Stimulated activated CD4-positive, alpha-beta T cell treated with anti-CD3 and anti-CD28 coated beads, Interleukin-12 subunit alpha, Interleukin-12 subunit beta, amount 100 ng/mL, for 4 hours (primary cell): ENCODE results near the gene DUSP2.
"Not testable (repeated sequence)": the region's sequence is repeated elsewhere in the genome, so short reads cannot be mapped to it uniquely, and the experiment has no call there.

Source experiments
- DNase-seq: peaks from one replicate; pipeline ENCODE4 v3.0.0-alpha.2; 2020

DUSP2 gene

GRCh38 chr2:96146881-96147592, 1.8 kb upstream of the DUSP2 start:
- DNase-seq, result no peak

DNA sequence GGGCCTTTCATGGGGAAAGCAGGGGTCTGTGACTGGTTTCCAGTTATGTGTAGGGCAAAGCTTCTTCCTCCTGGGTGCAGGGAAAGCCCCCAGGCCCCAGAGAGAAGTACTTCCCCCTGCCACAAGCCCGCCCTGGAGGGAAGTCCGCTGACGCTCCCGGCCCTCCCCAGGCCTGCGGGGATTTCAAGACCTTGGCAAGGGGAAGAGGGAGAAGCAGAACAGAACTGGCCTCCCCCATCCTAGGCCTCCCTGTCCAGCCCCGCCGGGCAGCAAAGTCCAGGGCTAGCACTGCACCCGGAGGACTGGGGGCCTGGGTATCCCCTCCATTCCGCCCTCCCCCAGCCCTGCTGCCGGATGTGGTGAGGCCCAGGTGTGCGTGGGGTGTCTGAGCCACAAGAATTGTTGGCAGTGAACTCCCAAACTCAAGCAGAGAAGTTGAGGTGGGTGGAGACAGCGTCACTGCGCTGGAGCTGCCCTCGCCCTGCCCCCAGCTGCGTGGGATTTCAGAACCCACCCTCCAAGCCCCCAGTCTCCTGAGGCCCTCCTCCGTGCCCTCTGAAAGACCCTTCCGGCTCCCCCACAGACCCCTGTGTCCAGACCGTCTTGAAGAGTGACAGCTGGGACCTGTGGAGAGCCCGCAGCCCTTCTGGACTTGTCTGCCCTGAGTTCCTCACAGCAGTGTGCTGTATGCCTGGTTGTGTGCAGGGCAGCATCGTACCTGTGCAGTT, 1.1 kb upstream of the DUSP2 start:
- peak; percentile 80 for DNase-seq

DNA sequence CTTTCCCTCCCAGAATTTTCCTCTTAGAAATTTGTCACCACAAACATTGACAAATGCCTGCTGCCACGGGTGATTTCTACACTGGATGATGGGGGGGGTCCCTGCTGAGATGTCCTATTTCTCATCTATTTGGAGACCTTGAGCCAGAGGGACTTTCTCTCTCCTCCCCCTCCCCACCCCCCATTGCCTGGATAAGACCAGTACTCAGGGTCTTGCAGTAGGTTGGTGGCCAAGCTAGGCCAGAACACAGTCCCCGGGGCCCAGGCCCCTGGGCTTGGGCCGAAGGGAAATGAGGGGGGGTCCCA, 560 bp upstream of the DUSP2 start:
- no peak for DNase-seq

DNA sequence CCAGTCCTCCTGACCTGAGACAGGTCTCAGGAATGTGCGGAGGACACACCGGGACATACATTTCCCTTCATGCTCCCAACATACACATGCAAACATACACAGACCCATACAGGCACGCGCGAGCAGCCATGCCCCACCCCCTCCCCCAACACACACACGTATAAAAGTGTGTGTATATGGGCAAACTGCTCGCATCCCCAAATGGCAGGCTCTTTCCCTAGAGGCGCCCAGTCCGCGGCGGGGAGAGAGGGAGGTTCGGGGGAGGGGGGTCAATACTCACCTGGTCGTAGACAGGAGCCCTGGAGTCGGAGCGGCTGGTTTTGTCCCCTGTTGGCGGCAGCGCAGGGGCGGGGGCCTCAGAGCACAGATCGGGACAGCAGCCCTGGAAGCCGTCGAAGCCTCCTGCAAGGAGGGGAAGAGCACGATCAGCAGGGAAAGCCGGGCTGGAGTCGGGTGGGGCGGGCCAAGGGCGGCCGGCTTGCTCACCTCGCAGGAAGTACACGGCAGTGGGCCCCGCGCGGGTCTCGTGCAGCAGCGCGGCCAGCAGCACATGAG, 682 bp downstream of the DUSP2 start:
- DNase-seq, result peak; percentile 65

GRCh38 chr2:96143848-96144480, 1.3 kb downstream of the DUSP2 start:
- DNase-seq, result peak; percentile 51

GRCh38 chr2:96143231-96143847, 1.9 kb downstream of the DUSP2 start:
- no peak for DNase-seq

- DNase-seq, result peak; percentile 78
These were observed 2.8 kb downstream of the DUSP2 start for GRCh38 chr2:96142217-96143113.

GRCh38 chr2:96141624-96141967, 3.6 kb downstream of the DUSP2 start:
- not testable (repeated sequence) for DNase-seq

DNA sequence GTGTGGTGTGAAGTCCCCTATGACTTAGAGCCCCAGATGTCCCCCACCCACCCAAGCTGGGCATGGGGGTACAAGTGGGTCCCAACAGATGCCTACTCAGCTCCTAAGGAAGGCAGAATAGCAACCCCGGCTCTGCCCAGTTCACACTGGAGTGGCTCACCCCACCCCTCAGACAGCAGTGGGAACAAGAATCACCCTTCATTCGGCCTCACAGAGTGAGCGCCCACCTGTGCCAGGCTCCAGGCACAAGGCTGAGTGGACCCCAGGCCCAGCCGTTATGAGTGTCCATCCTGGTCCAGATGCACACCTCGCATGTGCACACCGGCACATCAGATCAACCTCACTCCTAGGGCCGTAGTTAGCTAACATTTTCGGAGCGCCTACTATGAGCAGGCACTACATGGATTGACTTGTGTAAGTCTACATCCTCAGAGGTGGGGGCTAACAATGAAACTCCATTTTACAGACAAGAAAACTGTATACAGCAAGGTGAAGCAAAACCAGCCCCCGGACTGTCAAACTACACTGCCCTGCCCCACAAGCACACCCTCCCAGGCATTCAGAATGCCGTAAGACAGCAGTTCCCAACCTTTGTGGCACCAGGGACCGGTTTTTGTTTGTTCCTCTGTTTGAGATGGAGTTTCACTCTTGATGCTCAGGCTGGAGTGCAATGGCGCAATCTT, 4.2 kb downstream of the DUSP2 start:
- DNase-seq, result no peak

DNA sequence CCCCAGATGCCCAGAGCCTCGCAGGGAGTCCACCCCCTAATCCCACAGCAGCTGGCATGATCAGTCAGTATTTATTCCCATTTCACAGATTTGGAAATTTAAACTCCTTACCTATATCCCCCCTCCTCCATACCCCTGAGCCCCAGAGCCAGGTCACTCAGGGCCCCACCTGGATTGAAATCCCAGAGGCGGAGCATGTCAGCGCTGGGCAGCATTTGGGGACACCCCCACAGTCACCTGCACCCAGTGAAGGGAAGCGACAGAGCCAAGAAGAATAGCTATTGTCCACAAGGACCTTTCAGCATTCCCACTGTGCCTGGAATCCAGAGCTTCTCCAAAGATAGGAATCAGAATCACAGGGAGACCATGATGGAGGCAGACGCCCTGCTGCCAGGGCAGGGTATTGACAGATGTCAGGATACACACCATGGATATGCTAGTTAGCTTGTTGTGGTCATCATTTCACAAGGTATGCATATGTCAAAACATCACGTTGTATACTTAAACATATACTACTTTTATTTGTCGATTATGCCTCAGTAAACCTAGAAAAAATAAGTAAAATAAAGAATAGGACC, 6.0 kb downstream of the DUSP2 start:
- DNase-seq, result no peak

- peak; percentile 59 for DNase-seq
These were observed 6.8 kb downstream of the DUSP2 start, which contains the start of gene ASTL for GRCh38 chr2:96138179-96139145. TSS of gene ASTL (minus strand) at chr2:96138502. CDS start at chr2:96138436, 66 bp downstream.

DNA sequence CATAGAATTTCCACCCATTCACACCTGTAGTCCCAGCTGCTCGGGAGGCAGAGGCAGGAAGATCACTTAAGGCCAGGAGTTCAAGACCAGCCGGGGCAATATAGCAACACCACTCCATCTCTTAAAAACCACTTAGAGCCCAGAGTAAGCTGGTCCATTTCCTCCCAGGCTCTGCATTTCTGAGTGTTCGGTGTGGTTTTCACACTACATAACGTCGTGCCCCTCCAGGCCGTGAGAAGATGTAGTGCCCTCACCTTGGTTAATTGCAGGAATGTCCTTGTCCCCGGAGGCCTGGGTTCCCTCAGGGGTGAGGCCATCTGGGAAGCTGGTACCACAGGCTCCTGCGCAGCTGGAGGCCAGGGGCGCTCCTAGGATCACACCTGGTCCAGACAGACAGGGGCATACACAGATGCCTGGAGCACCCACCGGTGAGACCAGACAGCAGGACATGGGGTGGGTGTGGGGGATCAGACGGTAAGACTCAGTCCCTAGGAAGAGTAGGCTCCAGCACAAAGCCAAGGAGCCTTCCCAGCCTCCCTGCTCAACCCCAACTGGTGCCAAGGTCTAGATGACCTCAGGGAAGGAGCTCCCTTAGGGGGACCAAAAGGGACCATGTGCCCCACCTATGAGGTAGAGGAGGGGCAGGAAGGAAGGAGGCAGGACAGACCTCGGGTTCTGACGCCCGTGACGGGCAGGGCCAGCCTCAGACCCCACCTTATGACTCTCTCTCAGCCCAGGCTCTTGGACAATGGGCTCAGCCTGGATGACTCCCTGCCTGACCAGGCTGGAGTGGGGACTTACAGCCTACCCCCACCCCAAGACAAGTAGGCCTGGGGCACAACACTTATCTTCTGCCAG, 7.7 kb downstream of the DUSP2 start:
- no peak for DNase-seq

GRCh38 chr2:96136129-96136720, 9.0 kb downstream of the DUSP2 start:
- no peak for DNase-seq

DNA sequence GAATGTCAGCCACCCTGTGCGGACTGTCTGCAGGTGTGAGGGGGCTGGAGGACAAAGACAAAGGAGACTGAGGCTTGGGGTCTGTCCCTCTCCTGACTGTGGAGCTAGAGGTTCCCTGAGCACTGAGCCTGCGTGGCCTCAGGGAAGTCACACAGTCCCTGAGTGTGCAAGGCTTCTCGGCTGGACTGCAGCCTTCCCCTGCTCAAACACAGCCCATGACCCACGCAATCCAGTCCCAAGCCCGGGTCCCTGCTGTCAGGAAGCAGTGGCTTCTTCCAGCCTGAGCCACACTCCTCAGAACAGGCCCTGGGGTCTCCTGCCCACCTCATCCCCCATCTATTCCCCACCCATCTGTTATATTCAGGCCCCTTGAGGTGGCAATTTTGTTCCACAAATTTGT, 9.6 kb downstream of the DUSP2 start:
- DNase-seq, result no peak

- DNase-seq, result no peak
These were observed 10.1 kb downstream of the DUSP2 start for GRCh38 chr2:96135171-96135570.

DNA sequence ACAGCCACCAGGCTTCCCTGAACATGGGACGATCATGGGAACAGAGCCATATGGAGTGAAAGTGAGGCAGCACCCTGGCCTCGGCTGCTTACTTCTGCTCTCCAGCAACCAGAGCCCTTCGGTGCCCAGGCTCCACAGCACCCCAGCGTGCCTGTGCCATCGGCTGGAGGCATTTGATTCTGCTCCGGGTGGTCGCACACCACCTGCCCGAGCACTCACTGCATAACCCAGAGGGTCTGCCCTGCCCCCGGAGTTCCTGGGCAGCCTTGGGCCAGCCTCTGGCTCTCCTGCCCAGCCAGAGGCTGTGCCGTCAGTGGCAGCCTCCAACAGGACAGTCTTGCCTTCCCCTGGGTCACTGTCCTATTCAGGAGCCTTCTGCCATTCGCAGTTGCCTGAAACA, 10.8 kb downstream of the DUSP2 start:
- no peak for DNase-seq

DNA sequence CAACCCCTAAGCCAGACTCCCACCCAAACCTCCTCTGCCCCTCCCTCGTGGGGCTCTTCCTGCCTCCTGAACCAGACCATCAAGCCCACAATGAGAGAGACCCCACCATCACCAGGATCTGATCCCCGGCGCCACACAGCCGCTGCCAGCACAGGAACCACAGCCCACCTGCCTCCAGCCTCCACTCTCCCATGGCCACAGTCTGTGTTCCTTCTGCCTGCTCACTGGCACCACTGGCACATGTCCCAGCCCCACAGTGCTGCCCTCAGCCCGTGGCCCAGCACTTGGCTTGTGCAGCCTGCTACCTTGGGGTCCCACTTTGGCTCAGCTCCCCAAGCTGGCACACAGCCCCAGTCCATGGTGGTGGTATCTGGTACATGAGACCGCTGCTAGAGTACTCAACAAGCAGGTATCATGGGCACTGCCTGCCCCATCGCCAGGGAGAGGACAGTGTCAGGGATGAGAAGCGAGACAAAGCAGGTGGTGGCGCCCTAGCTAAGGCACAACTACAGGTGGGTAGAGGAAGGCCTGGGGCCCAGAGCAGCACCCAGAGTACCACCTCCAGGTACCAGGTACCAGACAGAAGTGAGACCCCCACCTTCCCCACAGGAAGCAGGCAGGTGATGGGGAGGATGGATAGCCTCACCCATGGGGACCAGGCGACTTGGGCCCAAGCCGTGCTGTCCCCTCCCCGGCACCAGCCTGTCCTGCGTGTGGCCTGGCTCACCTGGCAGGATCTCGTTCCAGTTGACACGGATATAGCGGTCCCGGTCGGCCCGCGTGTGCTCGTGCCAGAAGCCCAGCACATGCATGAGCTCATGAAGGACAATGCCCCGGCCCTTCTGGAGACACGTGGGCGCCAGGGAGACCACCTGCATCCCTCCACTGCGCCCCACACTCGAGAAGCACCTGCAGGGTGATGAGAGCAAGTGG, 13.2 kb downstream of the DUSP2 start:
- DNase-seq, result no peak
